Progenitor cell of endocrine pancreas (in vitro differentiated cells): ENCODE results near the gene LHFPL2. TPM values are rescaled to one million over a fixed set of nuclear protein-coding genes. Genes with fewer than 3 reads are reported as not detected.

Experiments used
- DNase-seq: peaks from one replicate; pipeline ENCODE4 v3.0.0; 2021; ENCODE audit warnings: low spot score; ENCODE audit not compliant: unreplicated experiment
- H3K27ac Mint-ChIP-seq: 2 replicates; pipeline ENCODE4 v1.8.0; 2021; ENCODE audit warnings: mild to moderate bottlenecking, moderate library complexity, mixed read lengths
- H3K27me3 Mint-ChIP-seq: 2 replicates; pipeline ENCODE4 v1.8.0; 2021; ENCODE audit warnings: mixed read lengths
- H3K36me3 Mint-ChIP-seq: 2 replicates; pipeline ENCODE4 v1.8.0; 2022; ENCODE audit warnings: mixed read lengths; ENCODE audit not compliant: insufficient read depth
- H3K4me1 Mint-ChIP-seq: 2 replicates; pipeline ENCODE4 v1.8.0; 2021; ENCODE audit warnings: low read depth, mixed read lengths
- H3K4me3 Mint-ChIP-seq: 2 replicates; pipeline ENCODE4 v1.8.0; 2021; ENCODE audit warnings: low read depth, mild to moderate bottlenecking, moderate library complexity, mixed read lengths
- H3K9me3 Mint-ChIP-seq: 2 replicates; pipeline ENCODE4 v1.8.0; 2021; ENCODE audit warnings: low read depth, mixed read lengths
- total RNA-seq: library from RNA; stranded (reverse); gene quantifications from 2 replicates; pipeline ENCODE4 v1.2.1, GENCODE V29; 2021
- TF ChIP-seq, protein P1 (sequence below): fragments of 200-600 bp; sonication (generic); IDR thresholded peaks from one replicate; pipeline ENCODE4 v1.5.0; 2021; ENCODE audit warnings: antibody characterized with exemption, mild to moderate bottlenecking; ENCODE audit not compliant: unreplicated experiment

LHFPL2 gene
- total RNA-seq, 1 donor from 2014 or later = 15.0 TPM

DNA sequence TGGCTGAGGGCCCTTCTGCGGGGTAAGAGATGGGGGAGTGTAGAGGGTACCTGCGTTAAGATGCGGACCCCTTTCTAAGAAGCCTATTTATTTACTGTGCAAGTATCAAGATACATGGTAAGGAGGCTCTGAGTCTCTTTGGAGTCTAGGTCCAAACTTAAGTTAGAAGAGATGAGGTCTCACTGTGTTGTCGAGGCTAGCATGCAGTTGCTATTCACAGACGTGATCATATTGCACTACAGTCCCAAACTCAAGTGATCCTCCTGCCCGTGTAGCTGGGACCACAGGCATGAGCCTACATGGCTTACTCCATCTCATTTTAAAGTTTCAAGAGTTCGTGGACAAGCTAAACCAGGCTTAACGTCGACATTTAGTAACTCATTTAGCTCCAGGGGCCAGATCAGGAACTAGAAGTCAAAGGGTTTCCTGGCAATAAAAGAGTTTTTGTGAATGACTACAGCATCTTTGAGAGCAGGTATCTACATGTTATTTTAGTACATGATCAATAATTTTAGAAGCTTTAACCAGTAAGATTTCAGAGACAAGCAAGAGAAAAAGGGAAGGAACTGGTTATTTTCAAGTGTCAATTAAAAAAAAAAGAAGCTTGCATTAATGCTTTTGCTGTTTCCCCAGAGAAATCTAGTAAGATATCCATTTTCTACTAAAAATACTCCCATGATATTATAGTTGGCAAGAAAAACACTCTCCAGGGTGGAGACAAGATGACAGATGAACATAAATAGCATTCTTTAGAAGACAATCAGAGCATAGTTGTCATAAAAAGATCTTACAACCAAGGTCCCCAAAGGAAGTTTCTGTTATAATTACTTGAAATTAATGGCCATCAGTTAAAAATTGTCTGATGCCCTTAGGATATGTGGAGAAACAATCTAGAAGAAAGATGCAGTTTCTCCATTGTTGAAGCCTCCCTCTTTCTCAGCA lies 146.9 kb downstream of the LHFPL2 start:
- H3K4me1 Mint-ChIP-seq = peaks cover 39% of the 10 kb centered on the region
- no peak overlapping the region for H3K4me3 Mint-ChIP-seq
- TF ChIP-seq, protein P1, sequence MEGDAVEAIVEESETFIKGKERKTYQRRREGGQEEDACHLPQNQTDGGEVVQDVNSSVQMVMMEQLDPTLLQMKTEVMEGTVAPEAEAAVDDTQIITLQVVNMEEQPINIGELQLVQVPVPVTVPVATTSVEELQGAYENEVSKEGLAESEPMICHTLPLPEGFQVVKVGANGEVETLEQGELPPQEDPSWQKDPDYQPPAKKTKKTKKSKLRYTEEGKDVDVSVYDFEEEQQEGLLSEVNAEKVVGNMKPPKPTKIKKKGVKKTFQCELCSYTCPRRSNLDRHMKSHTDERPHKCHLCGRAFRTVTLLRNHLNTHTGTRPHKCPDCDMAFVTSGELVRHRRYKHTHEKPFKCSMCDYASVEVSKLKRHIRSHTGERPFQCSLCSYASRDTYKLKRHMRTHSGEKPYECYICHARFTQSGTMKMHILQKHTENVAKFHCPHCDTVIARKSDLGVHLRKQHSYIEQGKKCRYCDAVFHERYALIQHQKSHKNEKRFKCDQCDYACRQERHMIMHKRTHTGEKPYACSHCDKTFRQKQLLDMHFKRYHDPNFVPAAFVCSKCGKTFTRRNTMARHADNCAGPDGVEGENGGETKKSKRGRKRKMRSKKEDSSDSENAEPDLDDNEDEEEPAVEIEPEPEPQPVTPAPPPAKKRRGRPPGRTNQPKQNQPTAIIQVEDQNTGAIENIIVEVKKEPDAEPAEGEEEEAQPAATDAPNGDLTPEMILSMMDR = no peak
- no peak for DNase-seq
- H3K9me3 Mint-ChIP-seq = no peaks in the 10 kb centered on the region
- no peaks in the 10 kb centered on the region for H3K36me3 Mint-ChIP-seq
- H3K27ac Mint-ChIP-seq = no peak overlapping the region
- no peaks in the 10 kb centered on the region for H3K27me3 Mint-ChIP-seq

DNA sequence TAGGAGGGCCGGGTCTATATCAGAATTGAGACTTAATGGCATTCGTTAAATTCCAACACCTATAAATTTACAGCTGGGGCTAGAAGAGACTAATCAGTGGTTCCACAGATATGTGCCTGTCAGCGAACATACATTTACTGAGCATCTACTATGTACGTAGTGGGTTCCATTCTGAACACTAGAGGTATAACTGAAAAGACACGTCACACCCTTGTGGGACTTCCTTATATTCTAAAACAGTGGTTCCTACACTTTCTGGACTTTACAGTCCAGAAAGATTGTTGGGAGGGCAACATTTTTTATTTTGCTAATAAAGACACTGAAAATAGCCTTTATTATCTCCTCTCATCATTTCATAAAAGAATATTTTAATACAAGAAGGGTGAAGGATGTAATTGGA lies 147.7 kb downstream of the LHFPL2 start:
- Mint-ChIP-seq H3K4me1 (peaks cover 43% of the 10 kb centered on the region), H3K27me3 (no peaks in the 10 kb centered on the region), H3K4me3 (no peak overlapping the region), H3K27ac (no peak overlapping the region), H3K9me3 (no peaks in the 10 kb centered on the region), H3K36me3 (no peaks in the 10 kb centered on the region)
- TF ChIP-seq, protein P1 = no peak
- DNase-seq = no peak

DNA sequence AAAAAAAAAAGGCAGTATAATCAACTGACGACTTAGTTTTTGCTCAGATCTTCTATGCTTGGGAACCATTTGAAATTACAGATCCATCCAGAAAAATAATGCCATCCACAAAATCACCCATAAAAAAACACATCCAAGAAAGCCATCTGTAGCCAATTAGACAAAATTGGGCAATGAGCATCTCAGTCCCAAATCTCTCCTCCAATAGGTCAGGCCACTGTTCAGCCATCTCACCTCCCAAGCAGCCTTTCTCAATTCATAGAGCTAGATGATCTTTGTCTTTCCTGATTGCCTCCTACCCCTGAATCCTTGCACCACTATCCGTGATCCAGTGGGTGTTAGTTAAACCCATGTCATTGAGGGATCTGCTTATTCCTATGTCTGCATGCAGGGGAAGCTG lies 148.5 kb downstream of the LHFPL2 start:
- H3K4me3 Mint-ChIP-seq = no peak overlapping the region
- H3K4me1 Mint-ChIP-seq = peaks cover 42% of the 10 kb centered on the region
- no peaks in the 10 kb centered on the region for H3K36me3 Mint-ChIP-seq
- H3K27me3 Mint-ChIP-seq = no peaks in the 10 kb centered on the region
- no peak overlapping the region for H3K27ac Mint-ChIP-seq
- no peaks in the 10 kb centered on the region for H3K9me3 Mint-ChIP-seq
- TF ChIP-seq, protein P1 = no peak
- no peak for DNase-seq

DNA sequence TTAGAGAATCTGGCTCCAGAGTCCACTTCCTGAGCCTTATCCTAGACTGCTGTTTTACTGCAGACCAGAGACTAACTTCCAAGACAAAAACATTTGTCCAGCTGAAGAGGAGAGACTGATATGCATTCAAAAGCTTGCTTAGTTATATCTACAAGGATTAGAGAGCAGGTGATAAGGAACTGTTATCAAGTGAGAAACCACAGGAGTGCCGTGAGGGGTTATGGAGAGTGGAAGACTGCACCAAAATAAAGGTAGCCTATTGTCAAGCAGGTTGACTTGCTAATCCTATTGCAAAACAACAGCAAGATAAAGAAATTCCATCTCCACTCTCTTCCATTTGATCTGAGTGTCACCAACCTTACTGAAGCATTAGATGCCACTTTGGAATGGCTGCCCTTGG lies 149.1 kb downstream of the LHFPL2 start:
- Mint-ChIP-seq H3K4me3 (no peak overlapping the region), H3K4me1 (peaks cover 36% of the 10 kb centered on the region), H3K36me3 (no peaks in the 10 kb centered on the region), H3K27ac (no peak overlapping the region), H3K9me3 (no peaks in the 10 kb centered on the region), H3K27me3 (no peaks in the 10 kb centered on the region)
- DNase-seq = no peak
- TF ChIP-seq, protein P1 = no peak

GRCh38 chr5:78497573-78498533 lies 150.7 kb downstream of the LHFPL2 start:
- no peak for DNase-seq
- H3K27ac Mint-ChIP-seq = no peak overlapping the region

More at GRCh38 chr5:78497573-78498533, 150.7 kb downstream of the LHFPL2 start:
- Mint-ChIP-seq H3K36me3 (peaks cover 1% of the 10 kb centered on the region), H3K4me3 (no peak overlapping the region), H3K9me3 (no peaks in the 10 kb centered on the region), H3K4me1 (peaks cover 30% of the 10 kb centered on the region), H3K27me3 (no peaks in the 10 kb centered on the region)
- TF ChIP-seq, protein P1 = no peak
